Peyer's patch (tissue), 4 donors: ENCODE measurements around the gene CIZ1. TPM values are rescaled to one million over a fixed set of nuclear protein-coding genes. Genes with fewer than 3 reads are reported as not detected.

ENCODE experiments used
- DNase-seq, 3 donors: peaks; one replicate each; pipeline ENCODE4 v3.0.0-alpha.2; 2017 to 2019
- H3K27ac ChIP-seq, 4 donors: fragments of 200-600 bp; sonication (generic); one replicate each; pipeline ENCODE4 v1.5.1; 2016 to 2019
- H3K27me3 ChIP-seq, 2 donors: fragments of 200-600 bp; sonication (generic); one replicate each; pipeline ENCODE4 v1.5.1; 2019
- H3K36me3 ChIP-seq, 3 donors: fragments of 200-600 bp; sonication (generic); one replicate each; pipeline ENCODE4 v1.5.1; 2016 to 2019
- H3K4me1 ChIP-seq, 4 donors: fragments of 200-600 bp; sonication (generic); one replicate each; pipeline ENCODE4 v1.5.1; 2016 to 2019
- H3K4me3 ChIP-seq, 4 donors: fragments of 200-600 bp; sonication (generic); 1 replicate in 3 of 4; 2 replicates in 1 of 4; pipeline ENCODE4 v1.5.1; 2016 to 2019; ENCODE audit warnings: mild to moderate bottlenecking in 1 of 4
- H3K9me3 ChIP-seq, 4 donors: fragments of 200-600 bp; sonication (generic); one replicate each; pipeline ENCODE4 v1.5.1; 2016 to 2019; ENCODE audit warnings: mild to moderate bottlenecking in 1 of 4
- POLR2A ChIP-seq, 2 donors: fragments of 450-650 bp; IDR thresholded peaks; one replicate each; pipeline ENCODE4 v1.5.1; 2017; ENCODE audit warnings: antibody characterized with exemption in 2 of 2, mild to moderate bottlenecking in 2 of 2, moderate library complexity in 2 of 2
- total RNA-seq, 4 donors: library from RNA; depleted of rRNA; stranded (reverse); fragments of >200 nt; gene quantifications; one replicate each; pipeline ENCODE4 v1.1.0, GENCODE V29; 2016
- TF ChIP-seq, protein P1 (sequence below), 6 experiments: fragments of 450-650 bp in 4 of 6; fragments of 200-600 bp in 2 of 6; sonication (generic) in 1 of 6; IDR thresholded peaks; one replicate each; pipeline ENCODE4 v1.5.1; 2017 to 2019; ENCODE audit warnings: antibody characterized with exemption in 6 of 6, mild to moderate bottlenecking in 3 of 6, moderate library complexity in 1 of 6

CIZ1 gene
- total RNA-seq, 4 donors from 2014 or later = 52.2 to 144 (median 95.3) TPM

DNA sequence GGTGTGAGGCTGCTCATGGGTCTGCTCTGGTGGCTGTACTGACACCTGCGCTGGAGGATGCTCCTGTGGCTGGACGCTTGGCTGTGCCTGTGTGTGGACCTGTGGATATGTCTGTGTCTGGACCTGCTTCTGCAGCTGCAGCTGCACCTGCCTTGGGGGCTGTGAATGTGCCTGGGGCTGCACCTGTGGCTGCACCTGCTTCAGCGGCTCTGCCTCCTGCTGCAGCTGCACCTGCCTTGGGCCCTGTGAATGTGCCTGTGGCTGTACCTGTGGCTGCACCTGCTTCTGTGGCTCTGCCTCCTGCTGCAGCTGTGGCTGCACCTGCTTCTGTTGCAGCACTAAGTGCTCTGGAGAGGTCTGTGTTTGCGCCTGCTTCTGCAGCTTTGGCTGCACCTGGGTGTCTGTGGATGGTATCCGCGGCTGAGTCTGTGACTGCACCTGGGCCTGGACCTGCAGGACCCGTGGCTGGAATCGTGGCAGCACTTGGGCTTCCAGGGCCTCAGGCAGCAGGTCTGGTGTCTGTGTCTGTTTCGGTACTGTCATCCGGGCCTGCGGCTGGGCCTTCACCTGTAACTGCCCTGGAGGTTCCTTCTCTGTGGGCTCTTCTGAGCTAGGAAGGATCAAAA lies 12.5 kb downstream of the CIZ1 start:
- TF ChIP-seq, protein P1, sequence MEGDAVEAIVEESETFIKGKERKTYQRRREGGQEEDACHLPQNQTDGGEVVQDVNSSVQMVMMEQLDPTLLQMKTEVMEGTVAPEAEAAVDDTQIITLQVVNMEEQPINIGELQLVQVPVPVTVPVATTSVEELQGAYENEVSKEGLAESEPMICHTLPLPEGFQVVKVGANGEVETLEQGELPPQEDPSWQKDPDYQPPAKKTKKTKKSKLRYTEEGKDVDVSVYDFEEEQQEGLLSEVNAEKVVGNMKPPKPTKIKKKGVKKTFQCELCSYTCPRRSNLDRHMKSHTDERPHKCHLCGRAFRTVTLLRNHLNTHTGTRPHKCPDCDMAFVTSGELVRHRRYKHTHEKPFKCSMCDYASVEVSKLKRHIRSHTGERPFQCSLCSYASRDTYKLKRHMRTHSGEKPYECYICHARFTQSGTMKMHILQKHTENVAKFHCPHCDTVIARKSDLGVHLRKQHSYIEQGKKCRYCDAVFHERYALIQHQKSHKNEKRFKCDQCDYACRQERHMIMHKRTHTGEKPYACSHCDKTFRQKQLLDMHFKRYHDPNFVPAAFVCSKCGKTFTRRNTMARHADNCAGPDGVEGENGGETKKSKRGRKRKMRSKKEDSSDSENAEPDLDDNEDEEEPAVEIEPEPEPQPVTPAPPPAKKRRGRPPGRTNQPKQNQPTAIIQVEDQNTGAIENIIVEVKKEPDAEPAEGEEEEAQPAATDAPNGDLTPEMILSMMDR (IDR thresholded peaks at IDR 0.05) = no peak
- no peak for TF ChIP-seq POLR2A (IDR thresholded peaks at IDR 0.05)
- H3K9me3 ChIP-seq = no peaks in the 10 kb centered on the region
- peaks cover 0 to 85% (median 0%) of the 10 kb centered on the region in 3 donors for H3K36me3 ChIP-seq
- H3K27me3 ChIP-seq = no peaks in the 10 kb centered on the region
- H3K27ac ChIP-seq = no peak overlapping the region
- H3K4me3 ChIP-seq = no peak overlapping the region
- no peak for DNase-seq
- H3K4me1 ChIP-seq = no peaks in the 10 kb centered on the region

DNA sequence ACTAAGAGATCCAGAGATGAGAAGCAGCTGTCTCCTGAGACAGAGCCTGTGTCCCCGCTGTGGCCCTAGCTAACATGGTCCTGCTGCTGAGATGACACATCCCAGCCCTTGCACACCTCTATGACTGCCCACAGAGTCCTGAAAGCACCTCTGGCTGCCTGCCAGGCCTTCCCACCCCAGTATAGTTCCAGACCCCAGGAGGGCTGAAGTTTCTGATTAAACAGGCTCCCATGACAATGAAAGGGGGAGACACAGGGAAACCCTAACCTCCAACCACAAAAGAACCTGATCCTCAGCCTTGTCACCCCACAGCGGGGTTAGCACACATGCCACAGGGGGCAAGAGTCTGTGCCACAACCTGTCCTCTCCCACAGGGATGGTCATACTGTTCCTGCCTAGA lies 15.6 kb downstream of the CIZ1 start:
- Histone ChIP-seq H3K9me3 (no peaks in the 10 kb centered on the region), H3K27ac (peak overlapping the region in 2 of 4 donors; percentile 38 to 57), H3K4me1 (no peaks in the 10 kb centered on the region), H3K36me3 (peaks cover 0 to 78% (median 0%) of the 10 kb centered on the region in 3 donors), H3K4me3 (no peak overlapping the region), H3K27me3 (no peaks in the 10 kb centered on the region)
- no peak for DNase-seq
- TF ChIP-seq POLR2A (IDR thresholded peaks at IDR 0.05) = no peak

DNA sequence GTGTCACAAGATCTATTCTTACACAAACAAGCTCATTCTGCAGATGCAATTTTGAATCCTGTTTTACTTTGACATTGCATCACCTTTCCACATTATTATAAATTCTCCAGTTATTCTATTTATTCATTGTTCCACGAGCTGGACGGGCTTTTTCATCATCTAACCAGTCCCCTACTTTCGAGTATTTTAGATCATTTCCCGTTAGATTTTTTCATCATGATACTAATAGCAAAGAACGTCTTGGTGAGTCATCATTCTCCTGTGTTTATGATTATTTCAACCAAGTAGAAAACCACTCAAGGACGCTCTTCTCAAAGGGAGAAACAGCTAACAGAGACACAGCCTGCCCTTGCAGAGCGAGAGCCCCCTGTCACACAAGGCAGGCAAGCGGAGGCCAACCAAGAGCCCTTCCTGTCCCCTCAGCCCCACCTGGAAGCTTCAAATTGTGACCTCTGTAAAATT lies 16.2 kb downstream of the CIZ1 start:
- DNase-seq = no peak
- no peak for TF ChIP-seq POLR2A (IDR thresholded peaks at IDR 0.05)
- TF ChIP-seq, protein P1 (IDR thresholded peaks at IDR 0.05) = no peak
- H3K27me3 ChIP-seq = no peaks in the 10 kb centered on the region
- H3K4me3 ChIP-seq = no peak overlapping the region
- no peaks in the 10 kb centered on the region for H3K9me3 ChIP-seq
- H3K27ac ChIP-seq = peak overlapping the region in 2 of 4 donors; percentile 38 to 57
- H3K4me1 ChIP-seq = no peaks in the 10 kb centered on the region
- H3K36me3 ChIP-seq = peaks cover 0 to 78% (median 0%) of the 10 kb centered on the region in 3 donors

DNA sequence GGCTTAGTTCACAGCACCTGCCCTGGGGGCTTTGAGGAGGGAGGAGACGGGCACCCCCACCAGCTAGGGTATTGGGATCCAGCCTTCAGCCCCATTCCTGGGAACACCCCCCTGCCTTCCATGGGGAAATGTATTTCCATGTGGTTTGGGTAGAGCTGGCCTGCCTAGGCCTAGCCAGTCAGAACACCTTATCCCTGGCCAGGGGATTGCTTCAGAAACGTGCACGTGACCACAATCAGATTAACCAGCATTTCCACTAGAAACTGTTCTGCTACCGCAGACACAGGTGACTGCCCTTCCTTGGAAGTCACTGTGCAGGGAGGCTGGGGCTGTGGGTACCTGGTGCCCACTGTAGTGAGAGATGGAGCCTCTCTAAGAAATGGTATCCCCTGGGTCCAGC lies 17.3 kb downstream of the CIZ1 start:
- TF ChIP-seq, protein P1 (IDR thresholded peaks at IDR 0.05) = no peak
- no peak for TF ChIP-seq POLR2A (IDR thresholded peaks at IDR 0.05)
- no peak overlapping the region for H3K4me3 ChIP-seq
- no peak overlapping the region for H3K27ac ChIP-seq
- peaks cover 0 to 78% (median 0%) of the 10 kb centered on the region in 3 donors for H3K36me3 ChIP-seq
- H3K27me3 ChIP-seq = no peaks in the 10 kb centered on the region
- no peaks in the 10 kb centered on the region for H3K4me1 ChIP-seq
- H3K9me3 ChIP-seq = no peaks in the 10 kb centered on the region
- DNase-seq = no peak

DNA sequence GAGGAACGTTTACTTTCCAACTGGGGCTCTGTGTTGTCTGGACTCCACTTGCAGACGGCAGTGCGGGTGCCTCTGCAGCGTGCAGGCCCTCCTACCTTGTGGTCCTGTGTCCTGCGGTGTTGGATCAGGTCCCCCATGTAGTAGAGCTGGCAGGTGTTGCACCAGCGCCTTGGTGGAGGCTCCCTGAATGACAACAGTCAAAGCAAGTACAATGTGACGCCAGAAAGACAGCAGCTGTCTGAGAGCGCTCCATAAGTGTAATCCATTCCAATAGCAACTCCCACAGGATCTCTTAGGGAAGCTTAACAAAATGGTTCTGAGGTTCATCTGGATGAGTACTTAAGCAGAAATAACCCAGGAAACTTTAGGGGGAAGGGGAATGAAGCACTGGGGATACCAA lies 21.4 kb downstream of the CIZ1 start:
- no peak for DNase-seq
- Histone ChIP-seq H3K36me3 (peaks cover 0 to 75% (median 0%) of the 10 kb centered on the region in 3 donors), H3K27me3 (no peaks in the 10 kb centered on the region), H3K4me1 (no peaks in the 10 kb centered on the region), H3K4me3 (no peak overlapping the region), H3K27ac (no peak overlapping the region), H3K9me3 (no peaks in the 10 kb centered on the region)
- TF ChIP-seq POLR2A (IDR thresholded peaks at IDR 0.05) = no peak

DNA sequence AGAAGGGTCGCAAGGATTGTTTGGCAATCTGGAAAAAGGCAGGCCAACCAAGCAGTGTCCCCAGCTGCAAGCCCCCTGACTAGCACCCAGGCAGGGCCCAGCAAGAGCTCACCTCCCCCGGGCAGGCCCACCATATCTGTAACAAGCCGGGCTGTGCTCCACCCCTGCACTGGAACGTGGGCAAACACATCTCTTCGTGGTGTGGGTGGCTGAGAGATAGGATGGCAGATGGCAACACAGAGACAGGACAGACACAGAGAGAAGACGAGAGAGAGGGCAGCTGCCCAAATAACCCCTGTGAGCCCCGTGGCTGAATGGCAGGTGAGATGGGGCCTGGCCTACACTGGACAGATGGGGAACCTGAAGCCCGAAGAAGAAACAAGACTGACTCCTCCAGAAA lies 21.9 kb downstream of the CIZ1 start:
- Histone ChIP-seq H3K36me3 (peaks cover 0 to 75% (median 0%) of the 10 kb centered on the region in 3 donors), H3K27me3 (no peaks in the 10 kb centered on the region)
- no peak for TF ChIP-seq POLR2A (IDR thresholded peaks at IDR 0.05)
- TF ChIP-seq, protein P1 (IDR thresholded peaks at IDR 0.05) = no peak

More for the DNA sequence above, 21.9 kb downstream of the CIZ1 start:
- Histone ChIP-seq H3K4me3 (no peak overlapping the region), H3K4me1 (no peaks in the 10 kb centered on the region), H3K27ac (no peak overlapping the region), H3K9me3 (no peaks in the 10 kb centered on the region)
- no peak for DNase-seq
